CD4-positive, alpha-beta T cell treated with Interleukin-12 subunit alpha and Interleukin-12 subunit beta, for 1 hour (primary cell): ENCODE measurements around the gene C6orf62.
"Not testable (repeated sequence)": the region's sequence is repeated elsewhere in the genome, so short reads cannot be mapped to it uniquely, and the experiment has no call there.

Experiments used
- DNase-seq: peaks from one replicate; pipeline ENCODE4 v3.0.0-alpha.2; 2020

C6orf62 gene

DNA sequence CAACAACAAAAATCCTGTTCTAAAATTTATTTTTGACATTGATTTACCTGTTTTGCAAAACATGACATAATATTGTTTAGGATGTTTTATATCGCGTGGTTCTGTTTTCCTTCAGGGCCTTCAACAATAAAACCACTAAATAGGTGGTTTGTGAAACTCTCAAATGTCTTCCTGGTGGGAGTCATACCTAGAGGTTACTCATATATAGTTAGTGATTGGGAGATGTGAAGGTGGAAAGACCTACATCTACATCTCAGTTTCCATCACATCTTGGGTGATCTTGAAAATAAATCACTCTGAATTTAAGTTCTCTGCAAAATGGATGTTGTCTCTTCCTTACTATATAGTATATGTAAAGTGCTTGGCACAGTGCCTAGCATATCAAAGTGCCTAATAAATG lies 22.9 kb downstream of the C6orf62 start:
- no peak for DNase-seq

GRCh38 chr6:24695635-24696034 lies 23.3 kb downstream of the C6orf62 start:
- DNase-seq = peak; percentile 67

GRCh38 chr6:24694198-24694597 lies 24.8 kb downstream of the C6orf62 start:
- DNase-seq = no peak

DNA sequence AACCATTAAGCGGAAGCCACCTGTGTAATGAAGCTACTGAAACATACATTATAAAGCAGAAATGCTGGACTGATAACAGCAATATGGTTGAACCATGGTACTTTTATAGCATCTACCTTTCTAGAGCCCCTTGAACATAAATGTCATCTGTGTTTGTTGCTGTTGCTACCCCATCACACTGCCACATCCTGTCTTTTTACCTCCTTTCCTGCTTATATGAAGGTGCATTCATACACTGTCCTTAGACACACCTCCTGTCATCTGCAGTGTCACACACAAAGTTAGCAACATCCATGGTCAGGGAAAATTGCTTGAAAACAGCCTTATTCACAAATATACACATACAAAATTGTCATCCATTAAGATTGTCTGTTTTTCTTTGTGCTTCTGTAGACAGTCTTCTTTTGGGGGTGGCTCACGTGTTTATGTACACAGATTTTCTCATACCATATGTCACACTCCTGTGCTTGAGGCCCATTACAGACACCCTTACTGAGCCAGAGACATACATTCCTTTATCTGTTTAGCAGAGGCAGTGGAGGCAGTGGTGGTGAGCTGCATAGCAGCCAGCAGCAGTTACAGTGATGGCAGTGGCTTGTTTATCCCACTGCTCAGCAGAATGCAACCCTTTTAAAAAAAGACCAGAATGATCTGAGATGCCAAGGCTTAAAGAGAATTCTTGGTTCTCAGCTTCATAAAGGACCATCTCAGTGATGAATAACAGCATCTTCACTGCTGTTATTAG lies 25.9 kb downstream of the C6orf62 start:
- no peak for DNase-seq

DNA sequence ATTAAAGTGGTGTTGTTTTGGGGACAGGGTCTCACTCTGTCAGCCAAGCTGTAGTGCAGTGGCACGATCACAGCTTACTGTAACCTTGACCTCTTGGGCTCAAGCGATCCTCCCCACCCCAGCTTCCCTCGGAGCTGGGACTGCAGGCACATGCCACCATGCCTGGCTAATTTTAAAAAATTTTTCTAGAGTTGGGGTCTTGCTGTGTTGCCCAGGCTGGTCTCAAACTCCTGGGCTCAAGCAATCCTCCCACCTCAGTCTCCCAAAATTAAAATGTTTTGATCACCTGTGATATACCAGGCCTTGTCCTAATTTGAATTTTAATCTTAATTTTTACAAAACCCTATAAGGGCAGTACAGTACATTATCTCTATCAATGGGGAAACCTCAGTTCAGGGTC lies 26.5 kb downstream of the C6orf62 start:
- no peak for DNase-seq

DNA sequence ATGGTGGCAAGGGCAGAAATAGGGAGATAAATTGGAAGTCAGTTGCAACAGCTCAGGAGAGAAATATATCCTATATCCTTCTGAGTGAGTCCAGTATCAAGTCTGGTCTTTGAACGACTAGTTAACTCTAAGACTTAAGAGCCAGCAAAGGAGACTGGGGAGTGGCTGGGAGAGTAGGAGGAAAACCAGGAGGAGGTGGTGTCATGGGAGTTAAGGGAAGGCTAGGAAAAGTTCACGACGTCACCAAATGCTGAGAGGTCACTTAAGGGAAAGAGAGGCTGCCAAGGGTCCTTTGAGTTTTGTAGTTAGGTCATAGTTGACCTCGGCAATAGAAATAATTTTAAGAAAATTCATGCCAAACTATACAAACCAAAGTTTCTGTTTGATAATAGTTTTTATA lies 27.0 kb downstream of the C6orf62 start:
- no peak for DNase-seq

GRCh38 chr6:24691550-24691949 lies 27.4 kb downstream of the C6orf62 start:
- no peak for DNase-seq

GRCh38 chr6:24690593-24690992 lies 28.4 kb downstream of the C6orf62 start:
- DNase-seq = no peak

DNA sequence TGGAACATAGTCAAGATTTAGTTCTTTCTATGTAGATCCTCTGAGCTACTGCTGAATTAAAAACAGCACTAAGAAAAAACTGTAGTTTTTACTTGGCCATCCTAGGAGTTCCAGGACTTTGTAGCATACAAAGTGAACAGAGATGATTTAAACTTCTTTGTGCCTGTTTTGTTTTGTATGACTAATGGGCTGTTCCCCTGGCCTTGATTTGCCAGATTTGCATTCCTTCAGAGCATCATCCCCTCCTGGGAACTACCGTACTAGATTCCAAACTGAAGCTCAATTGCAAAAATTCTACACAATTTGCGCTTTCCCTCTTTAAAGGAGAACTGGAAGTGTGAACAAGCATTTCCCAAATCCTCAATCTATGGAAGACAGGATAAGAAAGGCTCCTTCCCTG lies 29.0 kb downstream of the C6orf62 start:
- DNase-seq = no peak

DNA sequence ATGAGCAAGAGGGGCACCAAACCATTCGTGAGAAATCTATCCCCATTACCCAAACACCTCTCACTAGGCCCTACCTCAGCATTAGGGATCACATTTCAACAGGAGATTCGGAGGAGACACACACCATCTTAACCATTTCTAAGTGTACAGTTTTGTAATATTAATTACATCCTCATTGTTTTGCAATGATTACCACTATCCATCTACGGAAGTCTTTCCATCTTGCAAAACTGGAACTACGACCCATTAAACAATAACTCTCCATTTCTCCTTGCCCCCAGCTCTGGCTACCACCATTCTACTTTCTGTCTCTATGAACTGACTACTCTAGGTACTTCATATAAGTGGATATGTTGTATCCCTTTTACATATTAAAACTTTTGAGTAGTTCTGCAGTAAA lies 32.0 kb downstream of the C6orf62 start:
- DNase-seq = no peak

DNA sequence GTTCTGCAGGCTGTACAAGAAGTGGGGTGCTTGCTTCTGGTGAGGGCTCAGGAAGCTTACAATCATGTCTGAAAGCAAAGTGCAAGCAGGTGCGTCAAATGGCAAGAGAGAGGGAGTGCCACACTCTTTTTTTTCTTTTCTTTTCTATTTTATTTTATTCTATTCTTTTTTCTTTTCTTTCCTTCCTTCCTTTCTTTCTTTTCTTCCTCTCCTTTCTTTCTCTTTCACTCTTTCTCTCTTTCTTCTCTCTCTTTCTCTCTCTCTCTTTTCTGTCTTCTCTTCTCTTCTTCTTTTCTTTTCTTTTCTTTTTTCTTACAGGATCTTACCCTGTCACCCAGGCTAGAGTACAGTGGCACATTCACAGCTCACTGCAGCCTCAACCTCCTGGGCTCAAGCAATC lies 32.5 kb downstream of the C6orf62 start:
- no peak for DNase-seq

DNA sequence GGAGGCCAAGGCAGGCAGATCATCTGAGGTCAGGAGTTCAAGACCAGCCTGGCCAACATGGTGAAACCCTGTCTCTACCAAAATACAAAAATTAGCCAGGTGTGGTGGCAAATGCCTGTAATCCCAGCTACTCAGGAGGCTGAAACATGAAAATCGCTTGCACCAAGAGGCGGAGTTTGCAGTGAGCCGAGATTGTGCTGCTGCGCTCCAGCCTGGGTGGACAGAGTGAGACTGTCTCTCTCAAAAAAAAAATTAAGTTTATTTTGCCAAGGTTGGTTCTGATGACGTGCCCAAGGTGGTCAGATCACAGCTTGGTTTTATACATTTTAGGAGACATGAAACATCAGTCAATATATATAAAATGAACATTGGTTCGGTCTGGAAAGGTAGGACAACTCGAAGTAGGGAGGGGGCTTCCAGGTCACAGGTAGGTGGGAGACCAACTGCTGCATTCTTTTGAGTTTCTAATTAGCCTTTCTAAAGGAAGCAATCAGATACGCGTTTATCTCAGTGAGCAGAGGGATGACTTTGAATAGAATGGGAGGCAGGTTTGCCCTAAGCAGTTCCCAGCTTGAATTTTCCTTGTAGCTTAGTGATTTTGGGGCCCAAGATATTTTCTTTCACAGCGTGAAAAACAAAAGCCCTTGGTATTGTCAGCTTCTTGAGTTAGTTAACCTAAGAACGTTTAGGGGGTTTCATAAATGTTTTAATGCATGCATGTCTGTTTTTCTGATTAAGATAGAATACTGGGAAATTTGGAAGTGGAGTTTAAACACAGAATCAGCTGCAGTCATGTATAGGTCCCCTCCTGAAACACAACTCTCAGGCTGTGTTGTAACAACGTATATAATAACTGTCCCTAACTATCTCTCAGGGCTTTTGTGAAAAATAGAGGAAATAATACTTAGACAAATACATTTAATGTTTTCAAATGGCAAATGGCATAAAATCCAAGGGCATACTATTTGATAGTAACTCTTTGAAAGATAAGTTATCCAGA lies 35.4 kb downstream of the C6orf62 start:
- DNase-seq = no peak

DNA sequence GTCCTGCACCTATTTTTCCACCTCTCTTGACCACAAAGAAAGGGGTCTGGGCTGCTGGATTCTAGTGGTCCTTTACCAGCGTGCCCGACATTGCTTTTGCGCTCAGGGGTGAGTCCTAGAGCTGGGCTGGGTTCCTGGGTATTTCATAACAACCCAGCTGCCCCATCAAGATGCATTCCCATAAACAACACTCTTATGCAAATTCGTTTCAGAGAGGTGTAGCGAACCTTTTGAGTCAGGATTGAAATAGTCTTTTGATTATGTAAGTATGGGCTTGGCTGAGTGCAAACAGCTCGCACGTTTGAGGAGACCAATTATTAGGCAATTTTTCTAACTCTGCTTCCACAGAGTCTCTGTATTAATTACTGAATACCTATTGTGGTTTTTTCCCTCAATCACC lies 38.4 kb downstream of the C6orf62 start:
- DNase-seq = no peak

GRCh38 chr6:24678792-24679352 lies 40.1 kb downstream of the C6orf62 start:
- not testable (repeated sequence) for DNase-seq

GRCh38 chr6:24673625-24674024 lies 45.3 kb downstream of the C6orf62 start:
- no peak for DNase-seq

DNA sequence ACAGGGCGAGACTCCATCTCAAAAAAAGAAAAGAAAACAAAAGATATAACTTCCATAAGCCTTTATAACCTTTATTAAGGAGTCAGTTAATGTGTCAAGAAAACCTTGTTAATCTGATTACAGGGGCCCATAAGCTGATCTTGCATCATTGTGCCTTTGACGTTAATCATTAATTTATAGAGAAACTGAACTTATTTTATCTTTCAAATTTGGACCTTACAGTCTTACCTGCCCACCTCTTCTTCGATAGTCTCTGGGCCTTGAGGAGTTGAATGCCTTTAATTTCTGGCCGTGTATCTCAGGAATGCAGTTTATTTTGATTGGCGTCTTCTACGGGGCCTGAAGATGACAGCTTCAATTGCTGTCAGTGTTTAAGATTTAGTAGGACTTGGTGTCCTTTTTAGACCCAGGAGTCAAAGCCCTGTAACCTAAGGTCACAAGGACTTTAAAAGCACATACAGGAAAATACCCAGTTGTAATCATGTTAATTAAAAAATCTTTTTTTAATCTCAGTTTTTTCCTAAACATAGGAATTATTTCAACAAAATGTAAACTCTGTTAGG lies 46.3 kb downstream of the C6orf62 start:
- no peak for DNase-seq

DNA sequence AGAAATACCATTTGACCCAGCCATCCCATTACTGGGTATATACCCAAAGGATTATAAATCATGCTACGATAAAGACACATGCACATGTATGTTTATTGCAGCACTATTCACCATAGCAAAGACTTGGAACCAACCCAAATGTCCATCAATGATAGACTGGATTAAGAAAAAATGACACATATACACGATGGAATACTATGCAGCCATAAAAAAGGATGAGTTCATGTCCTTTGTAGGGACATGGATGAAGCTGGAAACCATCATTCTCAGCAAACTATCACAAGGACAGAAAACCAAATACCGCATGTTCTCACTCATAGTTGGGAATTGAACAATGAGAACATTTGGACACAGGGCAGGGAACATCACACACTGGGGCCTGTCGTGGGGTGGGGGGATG lies 47.9 kb downstream of the C6orf62 start:
- DNase-seq = not testable (repeated sequence)

DNA sequence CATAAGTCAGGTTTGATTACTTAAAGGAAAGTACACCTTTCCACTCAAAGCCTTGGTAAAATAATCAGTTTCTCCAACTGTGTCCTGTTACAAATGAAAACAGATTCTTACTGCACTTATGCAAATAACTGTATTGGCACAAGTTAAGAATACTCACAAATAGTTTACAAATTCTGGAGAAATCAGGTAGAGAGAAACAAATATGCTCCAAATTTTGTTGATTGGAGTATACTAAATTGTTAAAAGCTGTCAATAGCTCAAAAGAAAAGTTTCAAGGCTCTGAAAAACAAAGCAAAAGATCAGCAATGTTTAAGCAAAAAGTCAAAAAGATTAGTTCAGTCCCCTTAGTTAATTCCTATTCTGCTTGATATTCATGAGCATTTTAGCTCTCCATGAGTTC lies 48.5 kb downstream of the C6orf62 start:
- DNase-seq = not testable (repeated sequence)

DNA sequence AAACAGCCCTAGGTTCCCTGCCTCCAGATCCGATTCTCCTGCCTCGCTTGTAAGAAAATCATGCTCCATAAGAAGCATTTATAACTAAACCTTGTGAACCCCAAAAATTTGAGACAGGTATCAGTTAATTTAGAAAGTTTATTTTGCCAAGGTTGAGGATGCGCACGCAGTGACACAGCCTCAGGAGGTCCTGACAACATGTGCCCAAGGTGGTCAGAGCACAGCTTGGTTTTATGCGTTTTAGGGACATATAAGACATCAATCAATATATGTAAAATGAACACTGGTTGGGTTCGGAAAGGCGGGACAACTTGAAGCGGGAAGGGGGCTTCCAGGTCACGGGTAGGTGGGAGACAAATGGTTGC lies 50.0 kb downstream of the C6orf62 start:
- DNase-seq = no peak

GRCh38 chr6:24668066-24668996 lies 50.6 kb downstream of the C6orf62 start:
- DNase-seq = not testable (repeated sequence)

GRCh38 chr6:24667378-24667803 lies 51.6 kb downstream of the C6orf62 start:
- DNase-seq = no peak
